T-helper 1 cell (primary cell): ENCODE data around the gene TMEM87B.
"Not testable (repeated sequence)": the region's sequence is repeated elsewhere in the genome, so short reads cannot be mapped to it uniquely, and the experiment has no call there.

ENCODE experiments used
- DNase-seq, 5 donors: peaks; one replicate each; pipeline ENCODE4 v3.0.0-alpha.2; 2012 to 2020

Gene TMEM87B

DNA sequence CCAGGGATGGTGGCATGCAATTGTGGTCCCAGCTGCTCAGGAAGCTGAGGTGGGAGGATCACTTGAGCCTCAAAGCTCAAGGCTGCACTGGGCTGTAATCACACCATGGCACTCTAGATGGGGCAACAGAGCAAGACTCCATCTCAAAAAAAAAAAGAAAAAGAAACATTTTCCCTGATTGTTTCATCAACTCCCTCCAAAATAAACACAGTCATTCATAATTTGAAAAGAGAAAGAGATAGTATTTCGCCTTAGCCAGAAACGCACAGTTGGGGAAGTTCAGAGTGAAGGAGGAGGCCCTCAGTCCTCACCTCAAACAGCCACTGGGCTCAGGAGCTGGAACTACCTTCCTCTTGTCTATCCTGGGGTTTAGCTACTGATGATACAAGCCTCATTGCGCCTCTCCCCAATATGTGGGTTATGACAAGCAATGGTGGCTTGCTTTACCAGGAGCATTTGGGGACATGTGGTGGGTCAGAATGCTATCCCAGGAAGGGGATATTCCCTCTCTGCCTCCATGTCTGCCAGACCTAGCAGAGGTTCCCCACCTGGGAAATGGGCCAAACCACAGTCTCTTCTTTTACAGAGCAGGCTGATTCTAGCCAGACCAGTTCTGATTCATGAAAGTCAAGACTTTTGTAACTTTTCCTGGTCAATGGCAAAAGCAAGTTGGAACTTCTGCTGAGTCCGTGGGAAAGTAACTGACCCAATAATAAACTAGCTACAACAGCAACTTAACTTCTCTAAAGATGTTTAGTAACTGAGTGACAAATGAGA lies 22.2 kb upstream of the TMEM87B start:
- DNase-seq: no peak

DNA sequence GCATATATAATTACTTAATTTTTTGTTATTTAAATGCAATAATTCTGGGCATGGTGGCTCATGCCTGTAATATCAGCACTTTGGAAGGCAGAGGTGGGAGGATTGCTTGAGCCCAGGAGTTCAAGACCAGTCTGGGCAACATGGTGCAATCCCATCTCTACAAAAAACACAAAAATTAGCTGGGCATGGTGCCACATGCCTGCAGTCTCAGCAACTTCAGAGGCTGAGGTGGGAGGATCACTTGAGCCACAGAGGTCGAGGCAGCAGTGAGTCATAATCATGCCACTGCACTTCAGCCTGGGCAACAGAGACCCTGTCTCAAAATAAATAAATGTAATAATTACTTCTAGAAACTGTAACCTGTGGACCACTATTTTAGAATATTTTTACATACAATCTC lies 21.5 kb upstream of the TMEM87B start:
- no peak for DNase-seq

DNA sequence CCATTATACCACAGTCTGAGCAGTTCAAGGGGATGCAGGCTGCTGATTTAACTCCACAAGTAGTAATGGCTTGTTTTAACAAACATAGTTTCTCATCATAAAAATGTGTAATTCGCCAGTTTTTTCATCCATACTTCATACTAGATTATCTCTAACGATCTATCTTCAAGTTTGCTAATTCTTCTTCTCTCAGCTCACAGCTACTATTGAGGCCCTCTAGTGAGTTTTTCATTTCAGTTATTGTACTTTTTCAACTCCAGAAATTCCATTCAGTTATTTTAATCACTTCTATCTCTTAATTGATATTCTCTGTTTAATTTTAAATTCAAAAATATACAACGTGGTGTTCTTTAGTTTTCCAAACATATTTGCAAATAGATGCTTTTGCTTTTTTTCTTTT lies 20.1 kb upstream of the TMEM87B start:
- no peak for DNase-seq

DNA sequence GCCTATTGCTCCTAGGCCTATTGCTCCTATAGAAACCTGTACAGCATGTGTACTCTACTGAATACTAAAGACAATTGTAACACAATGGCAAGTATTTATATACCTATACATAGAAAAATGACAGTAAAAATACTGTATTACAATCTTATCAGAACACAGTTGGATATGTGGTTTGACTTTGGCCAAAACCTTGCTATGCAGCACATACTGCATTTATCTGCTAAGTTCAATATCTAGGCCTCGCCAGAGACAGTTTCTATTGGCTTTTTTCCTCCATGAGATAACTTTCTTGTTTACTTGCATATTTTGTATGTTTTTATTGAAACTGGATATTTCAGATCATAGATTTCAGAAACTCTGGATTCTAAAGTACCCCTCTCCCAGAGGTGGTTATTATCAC lies 19.3 kb upstream of the TMEM87B start:
- DNase-seq: no peak

DNA sequence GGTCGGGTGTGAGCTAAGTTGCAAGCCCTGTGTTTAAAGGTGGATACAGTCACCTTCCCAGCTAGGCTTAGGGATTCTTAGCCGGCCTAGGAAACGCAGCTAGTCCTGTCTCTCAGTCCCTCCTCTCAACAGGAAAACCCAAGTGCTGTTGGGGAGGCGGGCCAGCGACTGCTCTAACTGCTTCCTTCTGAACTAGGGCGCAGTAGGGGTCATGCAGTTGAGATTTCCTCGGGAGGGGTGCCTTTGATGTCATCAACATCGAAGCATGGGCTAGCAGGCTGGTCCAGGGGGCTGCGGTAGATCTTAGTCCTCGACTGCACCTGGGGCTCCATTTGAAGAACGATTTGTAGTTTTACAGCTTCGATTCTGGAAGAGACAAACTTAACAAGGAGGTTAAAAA lies 15.5 kb upstream of the TMEM87B start:
- not testable (repeated sequence) for DNase-seq

DNA sequence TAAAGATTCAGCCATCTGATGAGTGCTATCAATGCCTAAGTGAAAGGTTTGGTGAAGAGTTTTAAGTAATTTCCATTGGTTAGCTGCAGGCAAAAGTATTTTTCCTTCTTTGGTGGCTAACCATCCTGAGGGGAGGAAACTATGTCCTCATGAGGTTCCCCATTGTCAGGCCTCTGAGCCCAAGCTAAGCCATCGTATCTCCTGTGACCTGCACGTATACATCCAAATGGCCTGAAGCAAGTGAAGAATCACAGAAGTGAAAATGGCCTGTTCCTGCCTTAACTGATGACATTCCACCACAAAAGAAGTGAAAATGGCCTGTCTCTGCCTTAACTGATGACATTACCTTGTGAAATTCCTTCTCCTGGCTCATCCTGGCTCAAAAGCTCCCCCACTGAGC lies 15.0 kb upstream of the TMEM87B start:
- DNase-seq: not testable (repeated sequence)

DNA sequence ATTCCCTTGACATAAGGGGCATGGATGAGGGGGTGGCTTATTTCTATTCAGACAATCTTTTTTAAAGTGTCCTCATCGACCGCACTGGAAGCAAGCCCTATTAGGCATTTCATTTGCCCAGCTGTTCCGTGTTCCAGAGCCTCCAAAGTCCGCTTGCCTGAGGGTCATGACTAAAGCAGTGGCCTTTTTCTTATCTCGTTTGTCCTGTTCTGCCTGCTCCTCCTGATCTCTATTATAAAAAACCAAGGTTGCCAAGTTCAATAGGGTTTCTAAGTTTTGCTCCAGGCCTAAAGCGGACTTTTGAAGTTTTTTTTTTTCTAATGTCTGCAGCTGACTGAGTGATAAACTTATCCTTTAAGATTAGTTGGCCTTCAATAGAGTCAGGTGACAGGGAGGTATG lies 13.6 kb upstream of the TMEM87B start:
- not testable (repeated sequence) for DNase-seq

DNA sequence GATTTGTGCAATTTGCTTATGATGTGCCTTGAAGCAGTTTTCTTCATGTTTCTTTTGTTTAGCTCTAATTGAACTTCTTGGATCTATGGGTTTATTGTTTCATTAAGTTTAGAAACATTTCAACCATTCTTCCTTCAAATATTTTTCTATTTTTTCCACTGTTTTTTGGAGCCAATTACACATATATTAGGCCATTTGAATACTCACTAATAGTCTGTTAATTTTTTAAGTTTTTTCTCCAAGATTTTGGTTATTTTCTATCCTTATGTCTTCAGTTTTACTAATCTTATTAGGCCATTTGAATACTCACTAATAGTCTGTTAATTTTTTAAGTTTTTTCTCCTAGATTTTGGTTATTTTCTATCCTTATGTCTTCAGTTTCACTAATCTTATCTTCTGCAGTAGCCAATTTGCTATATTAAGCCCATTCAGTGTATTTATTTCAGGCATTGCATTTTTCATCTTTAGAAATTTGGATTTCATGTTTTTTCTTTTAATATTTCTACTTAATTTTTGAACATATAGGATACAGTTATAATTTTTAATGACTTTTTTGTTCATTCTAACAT lies 9.5 kb upstream of the TMEM87B start:
- DNase-seq: no peak

DNA sequence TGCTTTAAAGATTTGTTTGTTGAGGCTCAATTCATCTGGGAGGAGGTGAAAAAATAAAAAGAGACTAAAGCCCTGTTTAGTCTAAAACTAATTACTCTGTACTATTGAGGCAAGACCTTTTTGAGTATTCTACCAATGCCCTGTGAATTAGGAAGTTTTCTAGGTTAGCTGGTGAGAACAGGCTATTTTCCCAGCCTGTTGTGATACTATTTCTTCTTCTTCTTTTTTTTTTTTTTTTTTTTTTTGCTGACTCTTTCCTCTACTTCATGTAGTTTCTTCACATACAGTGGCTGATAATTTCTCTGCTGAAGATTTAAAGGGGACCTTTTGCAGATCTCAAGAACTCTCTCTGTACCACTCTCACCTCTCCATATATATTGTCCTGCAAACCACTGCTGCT lies 8.8 kb upstream of the TMEM87B start:
- DNase-seq: no peak

DNA sequence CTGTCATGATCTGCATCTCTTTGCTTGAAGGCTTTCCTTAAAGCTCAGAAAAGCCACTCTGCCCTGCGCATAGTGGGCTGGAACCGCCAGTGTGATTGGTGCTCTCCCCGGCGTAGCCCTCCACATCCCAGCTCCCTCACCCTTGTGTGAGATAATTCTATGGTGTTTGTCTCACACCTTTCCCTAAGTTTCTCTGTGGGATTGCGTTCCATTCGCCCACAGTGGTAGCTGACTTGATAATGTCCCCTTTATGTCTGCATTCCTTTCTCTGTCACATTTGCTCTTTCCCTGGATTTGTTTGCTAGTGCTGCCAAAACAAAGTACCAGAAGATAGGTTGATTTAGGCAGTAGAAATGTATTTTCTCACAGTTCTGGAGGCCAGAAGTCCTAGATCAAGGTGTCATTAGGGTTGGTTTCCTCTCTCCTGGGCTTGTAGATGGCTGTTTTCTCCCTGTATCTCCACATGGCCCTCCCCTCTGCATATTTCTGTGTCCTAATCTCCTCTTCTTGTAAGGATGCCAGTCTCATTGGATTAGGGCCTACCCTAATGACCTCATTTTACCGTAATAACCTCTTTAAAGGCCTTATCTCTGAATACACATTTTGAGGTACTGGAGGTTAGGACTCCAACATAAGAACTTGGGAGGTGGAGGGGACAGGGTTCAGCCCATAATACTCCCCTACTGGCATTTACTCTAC lies 7.4 kb upstream of the TMEM87B start:
- DNase-seq: no peak

DNA sequence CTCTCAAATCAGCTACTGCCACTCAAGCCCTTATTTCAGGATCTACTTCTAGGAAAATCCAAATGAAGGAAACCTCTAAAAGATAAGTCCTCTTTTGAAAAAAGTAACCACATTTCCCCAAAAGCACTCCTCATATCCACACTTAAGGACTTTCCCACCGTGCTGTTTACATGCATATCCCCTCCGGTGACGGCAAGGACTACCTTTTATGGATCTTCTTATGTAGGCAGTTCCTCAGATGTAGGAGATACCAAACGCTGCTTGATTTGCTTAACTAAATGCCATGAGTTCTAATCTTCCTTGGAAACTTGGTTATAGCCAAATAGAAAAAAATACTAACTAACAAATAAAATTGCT lies 6.9 kb upstream of the TMEM87B start:
- no peak for DNase-seq

DNA sequence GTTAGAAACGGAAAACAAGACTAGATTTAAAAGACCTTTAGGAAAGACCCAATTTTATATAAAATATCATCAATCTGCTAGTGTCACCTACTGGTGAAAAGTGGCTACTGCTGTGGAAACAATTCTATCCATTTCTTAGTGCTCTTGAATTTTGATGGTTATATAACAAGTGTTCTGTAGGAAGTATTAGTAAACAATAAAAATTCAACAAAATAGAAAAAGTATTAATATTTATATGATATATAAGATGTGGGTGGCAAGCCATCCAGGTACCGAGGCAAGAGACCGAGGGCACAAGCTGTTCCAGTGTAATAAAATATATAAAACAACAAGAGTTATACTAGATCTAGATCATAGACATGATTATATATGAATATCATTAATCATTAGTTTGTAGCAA lies 6.2 kb upstream of the TMEM87B start:
- DNase-seq: peak in 3 of 5 donors; percentile 18 to 39 (median 24)

DNA sequence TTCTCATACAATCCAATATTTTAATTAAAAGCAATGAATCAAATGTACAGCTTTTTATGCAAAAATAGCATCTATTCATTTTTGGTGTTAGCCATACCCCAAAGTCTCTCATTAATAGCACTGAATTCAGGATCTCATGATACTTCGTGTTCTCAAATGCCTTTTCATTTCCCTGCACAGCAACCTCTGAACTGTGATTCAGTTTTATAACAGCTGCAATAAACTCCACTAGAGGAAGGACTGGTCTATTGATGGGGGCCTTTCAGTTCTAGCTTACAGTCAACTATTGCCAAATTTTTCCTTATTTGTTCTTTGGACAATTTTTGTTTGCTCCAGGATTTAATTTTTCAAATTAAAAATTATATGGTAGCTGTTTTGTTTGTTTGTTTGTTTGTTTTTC lies 4.8 kb upstream of the TMEM87B start:
- DNase-seq: no peak

DNA sequence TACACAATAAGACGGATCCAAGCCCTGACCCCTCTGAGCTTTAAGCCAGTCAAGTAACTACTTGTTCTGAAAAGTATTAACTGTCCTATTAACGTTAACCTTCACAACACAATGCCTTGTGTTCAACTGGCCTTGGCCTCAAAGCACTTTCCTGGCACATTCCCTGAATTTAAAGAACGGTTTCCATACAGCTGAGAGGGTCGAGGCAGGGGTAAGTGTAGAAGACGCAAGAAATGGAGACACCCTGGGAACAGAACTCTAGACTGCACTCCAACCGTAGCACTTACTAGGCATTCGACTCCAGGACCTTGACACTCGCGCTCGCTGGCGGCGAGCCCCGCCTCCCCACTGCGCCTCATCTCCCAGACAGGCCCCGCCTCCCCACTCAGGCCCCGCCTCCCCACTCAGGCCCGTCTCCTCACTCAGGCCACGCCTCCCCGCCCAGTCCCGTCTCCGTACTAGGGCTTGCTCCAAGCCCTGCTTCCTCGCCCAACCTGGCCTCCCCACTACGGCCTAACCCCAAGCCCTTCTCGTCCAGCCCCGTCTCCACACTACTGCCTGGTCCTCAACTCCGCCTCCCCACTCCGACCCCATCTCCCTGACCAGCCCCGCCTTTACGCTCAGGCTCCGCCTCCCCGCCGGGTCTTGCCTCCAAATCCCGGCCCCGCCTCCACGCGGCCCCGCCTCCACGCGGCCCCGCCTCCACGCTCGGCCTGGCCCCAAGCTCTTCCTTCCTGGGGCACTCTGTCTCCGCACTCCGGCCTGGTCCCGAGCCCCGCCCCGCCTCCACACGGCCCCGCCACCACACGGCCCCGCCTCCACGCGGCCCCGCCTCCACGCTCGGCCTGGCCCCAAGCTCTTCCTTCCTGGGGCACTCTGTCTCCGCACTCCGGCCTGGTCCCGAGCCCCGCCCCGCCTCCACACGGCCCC lies 887 bp upstream of the TMEM87B start:
- DNase-seq: peak; percentile 96 to 98 (median 97)

DNA sequence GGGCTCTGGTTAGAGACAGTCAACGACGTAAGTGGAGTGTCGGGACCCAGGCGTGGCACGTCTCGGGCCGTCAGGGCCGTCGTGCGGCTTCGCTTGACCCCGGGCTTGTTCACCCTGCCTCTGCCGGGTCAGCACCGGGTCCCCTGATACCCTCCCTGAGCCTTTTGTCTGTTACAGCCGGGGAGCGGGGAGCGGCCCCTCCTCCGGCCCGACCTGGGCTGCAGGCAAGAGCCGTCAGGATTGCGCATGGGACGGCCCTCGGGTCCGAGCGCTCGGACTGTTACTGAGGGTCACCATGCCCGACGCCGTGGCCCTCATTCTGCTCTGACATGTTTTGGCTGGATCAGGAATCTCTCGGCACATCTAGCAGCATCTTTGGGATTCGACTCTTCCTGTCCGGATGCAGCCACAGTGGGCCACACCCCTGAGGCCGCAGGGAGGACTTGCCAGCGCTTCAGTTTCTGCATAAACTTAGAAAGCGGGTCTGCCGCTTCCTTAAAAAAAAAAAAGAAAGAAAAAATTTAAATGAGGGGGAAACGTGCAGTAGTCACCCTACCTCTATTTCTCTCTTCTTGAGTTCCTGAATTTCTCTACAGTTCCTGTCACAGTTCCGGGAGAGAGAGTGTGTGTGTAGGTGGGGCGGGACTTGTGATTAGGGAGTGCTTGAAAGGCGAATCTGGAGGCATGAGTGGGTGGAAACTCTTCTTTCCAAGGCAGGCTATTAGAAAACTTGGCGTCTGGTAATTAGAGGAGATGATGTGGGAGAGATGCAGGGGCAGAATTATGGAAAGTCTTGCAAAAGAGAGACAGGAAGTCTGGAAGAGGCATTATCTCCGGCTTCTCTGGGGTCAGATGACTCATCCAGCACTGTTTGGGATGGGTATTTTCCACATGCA lies 909 bp downstream of the TMEM87B start:
- DNase-seq: peak in 4 of 5 donors; percentile 13 to 43 (median 18)

DNA sequence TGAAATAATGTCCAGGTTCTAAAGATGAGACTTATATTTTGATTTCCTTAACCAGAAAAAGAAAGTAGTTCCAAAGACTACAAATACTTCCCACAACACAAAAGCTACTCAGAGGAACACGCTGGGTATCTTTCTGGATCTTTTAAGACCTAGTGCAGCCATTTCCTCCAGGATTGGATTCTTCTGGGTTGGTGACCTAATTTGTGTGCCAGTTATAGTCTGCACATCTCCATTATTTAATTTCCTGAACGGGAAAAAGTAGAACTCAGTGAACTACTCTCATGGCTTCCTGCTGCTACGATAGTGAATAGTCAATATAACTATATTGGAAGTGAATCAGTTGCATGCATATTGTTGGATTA lies 1.5 kb downstream of the TMEM87B start:
- DNase-seq: no peak

DNA sequence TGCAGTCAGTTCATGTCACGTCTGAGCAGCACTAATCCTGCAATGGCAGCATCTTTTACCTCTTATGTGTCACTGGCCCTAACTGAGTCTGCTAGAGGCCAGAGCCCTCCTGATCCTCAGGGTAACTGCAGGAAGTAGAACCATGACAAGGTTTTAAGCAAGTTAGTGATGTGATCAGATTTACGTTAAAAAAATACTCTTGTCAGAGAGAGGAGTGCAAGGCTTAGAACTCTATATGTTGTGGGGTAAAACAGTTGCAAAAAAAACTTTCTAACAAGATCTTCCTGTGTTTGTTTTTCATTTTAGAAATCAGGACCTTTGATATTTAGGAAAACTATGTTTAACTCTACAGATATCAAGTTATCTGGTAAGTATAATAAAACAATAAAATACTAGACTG lies 4.6 kb downstream of the TMEM87B start:
- no peak for DNase-seq

DNA sequence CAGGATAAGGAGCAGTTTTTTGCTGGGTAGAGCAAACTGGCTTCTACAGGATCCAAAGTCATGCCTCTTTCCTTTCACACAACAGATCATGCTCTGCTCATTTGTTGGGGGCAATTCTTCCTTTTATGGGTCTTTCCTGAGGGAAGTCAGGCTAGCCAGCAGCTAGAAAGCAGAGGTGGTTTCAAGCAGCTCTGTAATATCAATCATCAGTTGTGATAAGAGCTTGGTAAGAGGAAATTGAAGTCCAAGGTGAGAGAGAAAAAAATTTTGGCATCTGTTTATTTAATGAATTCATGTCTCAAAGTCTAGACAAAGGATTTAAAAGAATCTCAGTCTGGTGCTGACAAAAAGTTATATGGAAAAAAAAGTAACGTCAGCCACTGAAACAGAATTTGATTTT lies 6.2 kb downstream of the TMEM87B start:
- DNase-seq: no peak

DNA sequence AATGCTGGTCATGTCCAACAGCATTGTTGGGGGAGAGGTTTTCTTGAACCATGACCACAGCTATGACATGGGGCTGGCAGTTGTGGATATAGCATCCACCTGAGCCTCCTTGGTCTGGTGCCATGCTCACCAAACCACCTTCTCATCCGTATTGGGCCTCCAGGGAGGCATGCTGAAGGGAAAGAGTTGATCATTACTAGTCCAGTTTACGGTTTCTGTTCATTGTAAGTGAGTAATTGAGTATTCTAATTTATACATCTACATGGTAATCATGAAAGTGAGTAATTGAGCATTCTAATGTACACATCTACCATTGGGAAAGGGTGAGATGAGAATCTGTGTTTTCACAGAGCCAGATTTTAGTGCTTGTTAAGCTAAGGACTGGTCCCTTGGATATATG lies 6.8 kb downstream of the TMEM87B start:
- no peak for DNase-seq

DNA sequence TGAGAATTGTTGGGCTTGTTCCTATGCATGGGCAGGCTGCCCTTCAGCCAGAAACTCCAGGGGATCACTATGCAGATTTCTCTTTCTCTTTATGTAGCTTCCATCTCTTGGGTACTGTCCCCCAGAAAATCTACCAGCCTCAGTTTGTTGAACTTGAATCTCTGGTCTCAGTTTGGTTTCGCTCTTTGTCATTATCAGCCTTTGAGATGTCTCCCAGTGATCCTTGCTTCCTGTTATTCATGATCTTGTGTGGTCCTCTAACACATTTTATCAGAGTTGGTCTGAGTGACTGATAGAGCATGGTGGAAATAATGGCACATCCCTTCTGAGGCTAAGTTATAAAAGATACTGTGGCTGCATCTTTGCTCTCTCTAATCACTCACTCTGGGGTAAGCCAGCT lies 7.8 kb downstream of the TMEM87B start:
- DNase-seq: peak in 1 of 5 donors; percentile 13

DNA sequence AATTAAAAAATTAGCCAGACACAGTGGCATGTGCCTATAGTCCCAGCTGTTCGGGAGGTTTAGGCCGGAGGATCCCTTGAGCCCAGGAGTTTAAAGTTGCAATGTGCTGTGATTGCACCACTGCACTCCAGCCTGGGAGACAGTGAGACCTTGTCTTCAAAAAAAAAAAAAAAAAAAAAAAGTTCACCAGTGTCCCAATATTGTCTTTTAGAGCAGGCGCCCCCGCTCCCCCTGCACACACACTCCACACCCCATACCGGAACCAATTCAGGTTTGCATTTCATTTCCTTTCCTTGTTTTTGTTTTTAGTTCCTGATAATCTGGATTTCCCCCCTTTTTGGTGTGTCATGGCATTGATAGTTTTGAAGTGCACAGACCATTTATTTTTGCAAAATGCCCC lies 10.4 kb downstream of the TMEM87B start:
- DNase-seq: no peak

DNA sequence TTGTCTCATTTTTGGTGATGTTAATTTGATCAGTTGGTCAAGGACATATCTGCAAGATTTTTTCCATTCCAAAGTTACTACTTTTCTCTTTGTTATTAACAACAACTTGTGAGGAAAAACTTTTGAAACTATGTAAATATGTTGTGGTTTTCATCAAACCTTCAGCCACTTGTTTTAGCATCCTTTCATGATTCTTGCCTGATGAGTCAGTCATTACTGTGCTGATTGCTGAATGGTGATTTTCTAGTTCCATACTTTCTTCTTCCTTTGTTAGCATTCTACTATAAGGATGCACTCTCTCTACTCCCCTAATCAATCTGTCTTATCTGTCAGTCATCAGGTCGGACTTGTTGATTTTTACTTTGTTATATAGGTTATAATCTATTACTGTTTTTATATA lies 10.9 kb downstream of the TMEM87B start:
- DNase-seq: no peak
